ENCODE results near the gene TMEM181.

TMEM181 gene

GRCh38 chr6:158570681-158570962 lies 10.7 kb downstream of the TMEM181 start:
- no peak for TF ChIP-seq CTCF (IDR thresholded peaks at IDR 0.05)
- Histone ChIP-seq H3K27ac (no peak overlapping the region), H3K4me3 (no peak overlapping the region)
- DNase-seq (ENCODE audit: low spot score): no peak

- no peak for TF ChIP-seq CTCF (IDR thresholded peaks at IDR 0.05)
- Histone ChIP-seq H3K4me3 (no peak overlapping the region), H3K27ac (no peak overlapping the region)
- peak; percentile 46 for DNase-seq (ENCODE audit: low spot score)
These were observed 12.1 kb downstream of the TMEM181 start for GRCh38 chr6:158571826-158572652.

- peak; percentile 40 for DNase-seq (ENCODE audit: low spot score)
- no peak for TF ChIP-seq CTCF (IDR thresholded peaks at IDR 0.05)
- H3K4me3 ChIP-seq: no peak overlapping the region
- H3K27ac ChIP-seq: no peak overlapping the region
These were observed 13.0 kb downstream of the TMEM181 start for GRCh38 chr6:158572653-158573541.

GRCh38 chr6:158573542-158573931 lies 13.6 kb downstream of the TMEM181 start:
- no peak for TF ChIP-seq CTCF (IDR thresholded peaks at IDR 0.05)
- H3K27ac ChIP-seq: no peak overlapping the region
- no peak overlapping the region for H3K4me3 ChIP-seq
- DNase-seq (ENCODE audit: low spot score): peak; percentile 54

GRCh38 chr6:158574800-158575199 lies 14.9 kb downstream of the TMEM181 start:
- H3K4me3 ChIP-seq: no peak overlapping the region
- no peak for DNase-seq (ENCODE audit: low spot score)
- no peak overlapping the region for H3K27ac ChIP-seq
- no peak for TF ChIP-seq CTCF (IDR thresholded peaks at IDR 0.05)

GRCh38 chr6:158575550-158575949 lies 15.7 kb downstream of the TMEM181 start:
- no peak for TF ChIP-seq CTCF (IDR thresholded peaks at IDR 0.05)
- Histone ChIP-seq H3K27ac (no peak overlapping the region), H3K4me3 (no peak overlapping the region)
- no peak for DNase-seq (ENCODE audit: low spot score)

Measured in coronary artery (tissue), 2 donors.